Embryonic facial prominence (tissue), 1 donor: Measurements from ENCODE around the gene UMPS.
A peak's percentile ranks its signal among the peaks of the same experiment; 100 is the strongest.
"Not testable (repeated sequence)": the region's sequence is repeated elsewhere in the genome, so short reads cannot be mapped to it uniquely, and the experiment has no call there.

ENCODE experiments used
- DNase-seq: peaks from one replicate; pipeline ENCODE4 v3.0.0-alpha.2; 2016; ENCODE audit errors: extremely low spot score

Gene UMPS

DNA sequence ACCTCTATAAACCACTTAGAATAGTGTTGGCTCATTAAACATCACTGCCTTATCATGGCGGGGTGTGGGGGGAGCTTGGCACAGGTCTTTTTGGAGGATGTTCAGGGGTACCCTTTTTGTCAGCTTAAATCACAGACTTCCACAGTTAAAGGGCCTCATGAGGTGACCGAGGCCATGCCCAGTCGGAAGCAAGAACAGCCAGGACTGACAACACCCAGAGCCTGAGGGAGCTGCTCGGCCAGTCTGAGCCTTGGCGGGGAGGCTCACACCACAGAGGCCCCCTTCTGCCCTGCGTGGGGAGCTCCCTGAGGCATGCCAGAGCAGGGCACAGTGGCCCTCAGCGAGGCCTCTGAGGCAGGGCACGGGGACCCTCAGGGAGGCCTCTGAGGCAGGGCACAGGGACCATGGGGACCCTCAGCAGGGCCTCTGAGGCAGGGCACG lies 49.5 kb downstream of the UMPS start:
- no peak for DNase-seq

DNA sequence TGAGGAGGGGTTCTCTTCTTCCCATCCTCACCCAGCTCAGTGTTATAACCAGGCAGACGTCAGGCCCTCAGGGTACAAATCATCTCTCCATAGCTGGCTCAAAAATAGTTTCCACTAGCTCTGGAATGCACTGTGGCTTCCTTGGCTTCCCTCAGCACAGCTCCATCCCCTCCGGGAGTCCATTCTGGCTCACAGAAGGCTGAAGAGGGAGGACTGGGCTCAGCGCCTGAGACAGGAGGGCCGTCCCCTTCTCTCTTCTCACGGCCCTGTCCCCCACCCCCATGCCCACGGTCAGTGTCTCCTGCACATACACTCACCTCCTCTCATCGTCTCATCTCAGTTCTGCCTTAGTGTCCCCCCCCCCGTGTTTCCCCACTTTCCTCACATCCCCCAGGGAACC lies 50.1 kb downstream of the UMPS start:
- peak; percentile 76 for DNase-seq

DNA sequence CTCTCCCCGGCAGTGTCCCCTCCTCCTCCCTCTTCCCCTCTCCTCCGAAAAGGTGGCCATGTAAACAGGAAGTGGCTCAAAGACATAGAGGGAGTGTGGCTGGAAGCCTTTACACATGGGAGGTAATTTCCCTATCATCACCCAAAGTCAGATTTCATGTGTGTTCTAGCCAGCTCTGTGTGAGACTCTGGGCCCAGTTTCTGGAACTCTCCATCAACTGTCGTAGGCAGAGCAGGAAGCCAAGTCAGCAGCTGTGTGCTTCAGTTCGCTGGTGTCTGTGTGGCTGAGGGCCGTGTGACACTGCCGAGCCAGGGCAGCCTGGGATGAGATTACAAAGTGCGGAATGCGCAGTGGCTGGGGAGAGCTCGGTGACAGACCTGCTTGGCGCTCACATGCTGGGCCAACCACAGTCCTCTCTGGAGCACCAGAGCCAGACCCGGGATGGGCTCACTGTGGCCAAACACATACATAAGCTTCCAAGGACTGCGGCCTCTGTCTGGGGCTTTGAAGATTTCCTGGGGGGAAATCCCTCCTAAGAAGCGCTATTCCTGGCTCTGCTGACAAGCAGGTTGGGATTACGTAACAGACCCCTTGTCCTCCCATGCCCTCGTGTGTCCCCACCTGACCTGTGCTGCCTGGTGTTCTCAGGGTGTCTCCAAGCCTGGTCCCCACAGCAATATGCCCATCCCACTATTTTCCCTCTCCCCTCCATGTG lies 50.7 kb downstream of the UMPS start:
- DNase-seq: no peak

DNA sequence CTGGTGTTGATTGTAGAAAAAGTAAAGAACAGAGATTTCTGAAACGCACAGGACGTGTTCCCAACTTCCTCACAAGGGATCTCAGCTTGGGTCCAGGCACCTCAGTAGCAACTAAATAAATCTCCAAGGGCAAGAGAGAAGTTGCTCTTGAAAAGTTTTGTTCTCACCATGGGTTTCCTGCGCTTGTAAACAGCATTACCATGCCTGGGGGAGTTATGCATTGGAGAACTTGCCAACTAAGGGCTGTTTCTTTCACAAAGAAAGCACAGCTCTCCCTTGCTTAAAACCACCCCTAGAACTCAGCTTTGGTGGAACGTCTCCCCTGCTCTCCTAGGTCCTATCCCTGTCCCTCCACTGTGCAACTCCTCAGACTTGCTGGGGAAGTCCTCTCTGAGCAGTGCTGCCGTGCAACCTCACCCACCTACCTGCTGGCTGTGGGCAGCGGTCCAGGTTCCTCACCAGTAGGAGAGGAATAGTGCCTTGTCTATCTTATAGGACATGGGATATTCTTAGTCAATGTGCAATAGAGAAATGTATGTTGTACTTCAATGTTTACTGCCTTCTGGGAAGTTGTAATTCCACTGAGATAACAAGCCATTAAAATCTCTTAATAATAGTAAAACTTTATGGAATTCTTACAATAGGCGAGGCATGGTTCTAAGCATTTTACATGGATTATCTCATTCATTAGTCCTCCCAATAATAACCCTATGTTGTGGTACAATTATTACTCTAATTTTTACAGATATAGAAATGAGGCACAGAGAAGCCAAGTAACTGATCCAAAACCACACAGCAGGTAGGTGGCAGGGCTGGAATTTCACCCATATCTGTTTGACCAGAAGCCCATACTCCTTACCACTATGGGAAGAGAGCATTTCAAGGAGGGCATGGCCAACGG lies 51.5 kb downstream of the UMPS start:
- DNase-seq: no peak

DNA sequence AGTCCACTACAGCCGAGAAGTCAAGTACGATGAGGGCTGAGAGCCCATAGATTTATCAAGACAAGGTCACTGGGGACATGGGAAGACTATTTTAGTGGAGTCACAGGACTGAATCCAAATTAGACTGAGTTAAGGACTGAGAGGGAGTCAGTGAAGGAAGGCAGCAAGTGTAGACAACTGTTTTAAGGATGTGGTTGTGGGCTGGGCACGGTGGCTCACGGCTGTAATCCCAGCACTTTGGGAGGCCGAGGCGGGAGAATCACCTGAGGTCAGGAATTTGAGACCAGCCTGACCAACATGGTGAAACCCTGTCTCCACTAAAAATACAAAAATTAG lies 52.1 kb downstream of the UMPS start:
- DNase-seq: not testable (repeated sequence)

DNA sequence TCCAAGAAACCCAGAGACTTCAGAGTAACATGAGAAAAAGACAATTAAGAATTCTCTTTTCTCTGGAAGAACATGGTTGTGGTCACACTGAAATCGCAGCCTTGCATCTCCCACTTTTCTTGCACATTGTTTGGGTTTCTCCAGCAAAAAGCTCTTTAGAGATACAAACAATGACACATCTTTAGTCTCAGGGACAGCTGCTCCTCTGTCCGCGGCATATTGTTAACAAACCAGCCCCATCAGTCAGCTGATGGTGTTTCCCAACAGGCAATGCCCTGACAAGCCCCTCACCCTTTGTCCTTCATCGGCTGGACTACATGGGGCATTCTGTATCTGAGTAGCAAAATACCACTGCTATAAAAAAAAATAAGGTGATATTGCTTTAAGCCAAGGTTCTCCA lies 53.4 kb downstream of the UMPS start:
- no peak for DNase-seq

DNA sequence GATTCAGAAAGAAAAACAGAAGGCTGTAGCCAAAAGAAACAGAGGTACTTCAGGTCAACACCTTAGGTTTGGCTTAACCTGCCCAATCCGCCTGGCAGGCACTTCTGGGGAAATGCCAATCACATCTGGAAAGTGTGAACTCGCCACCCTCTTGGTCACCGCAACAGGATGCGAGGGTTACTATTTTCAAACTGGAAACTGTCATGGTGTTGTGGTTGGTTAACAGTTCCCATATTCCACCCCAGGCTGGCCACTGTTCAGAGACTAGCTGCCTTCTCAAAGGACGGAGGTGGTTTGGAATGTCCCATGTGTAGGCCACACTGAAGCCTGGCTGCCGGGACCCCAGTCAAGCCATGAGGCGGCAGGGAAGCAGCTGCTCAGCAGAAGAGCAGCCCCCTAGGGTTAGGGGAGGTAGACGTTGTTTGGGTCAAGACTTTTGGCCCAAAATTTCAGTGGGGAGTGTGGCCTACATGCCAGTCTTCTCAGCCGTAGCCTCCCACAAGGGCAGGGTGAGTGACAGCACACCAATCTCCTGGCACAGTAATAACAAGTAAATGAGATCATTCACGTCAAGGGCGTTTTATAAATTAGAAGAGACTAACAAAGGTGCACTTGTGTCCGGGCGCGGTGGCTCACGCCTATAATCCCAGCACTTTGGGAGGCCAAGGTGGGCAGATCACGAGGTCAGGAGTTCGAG lies 54.6 kb downstream of the UMPS start:
- no peak for DNase-seq

DNA sequence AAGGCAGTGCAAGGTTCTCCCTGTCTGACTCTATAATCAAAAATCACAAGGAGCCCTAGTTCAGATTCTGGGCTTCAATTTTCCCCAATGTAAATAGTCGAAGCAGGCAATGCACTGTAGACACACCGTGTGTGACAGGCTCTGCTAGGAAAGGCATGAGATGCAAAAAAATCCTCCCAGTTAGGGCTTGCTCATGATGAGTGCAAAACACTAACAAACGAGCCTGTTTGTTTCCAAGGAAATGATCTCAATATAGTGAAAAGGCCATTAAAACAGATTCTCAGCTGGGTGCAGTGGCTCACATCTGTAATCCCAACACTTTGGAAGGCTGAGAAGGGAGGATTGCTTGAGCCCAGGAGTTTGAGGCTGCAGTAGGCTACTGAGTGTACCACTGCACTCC lies 55.7 kb downstream of the UMPS start:
- no peak for DNase-seq

DNA sequence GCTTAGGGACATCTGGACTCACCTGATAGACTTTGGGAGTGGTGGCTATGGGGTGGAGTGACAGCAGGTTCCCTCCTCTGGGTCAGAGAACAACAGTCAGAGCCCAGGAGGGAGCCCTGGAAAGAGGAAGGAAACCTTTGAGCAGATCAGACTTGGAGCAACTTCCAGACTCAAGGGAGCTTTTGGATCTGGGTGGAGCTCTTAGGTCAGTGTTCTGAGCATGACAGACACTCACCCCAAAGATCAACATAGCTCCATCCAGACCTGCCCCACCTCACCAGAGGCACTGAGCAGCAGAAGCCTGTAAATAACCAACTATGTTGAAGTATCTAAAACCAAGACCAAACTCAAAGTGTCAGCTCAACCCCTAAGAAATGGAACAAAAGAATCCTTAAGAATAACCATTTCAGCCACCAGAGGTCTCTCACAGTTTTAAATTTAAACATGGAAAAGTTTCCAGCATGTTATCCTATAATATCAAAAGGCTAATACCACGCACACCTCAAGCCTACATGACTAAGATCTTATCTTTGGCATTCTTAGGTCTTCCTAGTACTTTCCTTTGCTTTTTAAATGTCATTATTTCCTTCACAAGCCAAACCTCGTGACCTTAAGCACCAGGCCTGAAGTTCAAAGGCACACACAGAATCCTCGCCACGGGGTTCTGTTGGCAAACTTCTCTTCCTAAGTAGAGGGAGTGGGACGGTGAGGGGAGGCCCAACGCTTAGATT lies 56.4 kb downstream of the UMPS start:
- DNase-seq: no peak

DNA sequence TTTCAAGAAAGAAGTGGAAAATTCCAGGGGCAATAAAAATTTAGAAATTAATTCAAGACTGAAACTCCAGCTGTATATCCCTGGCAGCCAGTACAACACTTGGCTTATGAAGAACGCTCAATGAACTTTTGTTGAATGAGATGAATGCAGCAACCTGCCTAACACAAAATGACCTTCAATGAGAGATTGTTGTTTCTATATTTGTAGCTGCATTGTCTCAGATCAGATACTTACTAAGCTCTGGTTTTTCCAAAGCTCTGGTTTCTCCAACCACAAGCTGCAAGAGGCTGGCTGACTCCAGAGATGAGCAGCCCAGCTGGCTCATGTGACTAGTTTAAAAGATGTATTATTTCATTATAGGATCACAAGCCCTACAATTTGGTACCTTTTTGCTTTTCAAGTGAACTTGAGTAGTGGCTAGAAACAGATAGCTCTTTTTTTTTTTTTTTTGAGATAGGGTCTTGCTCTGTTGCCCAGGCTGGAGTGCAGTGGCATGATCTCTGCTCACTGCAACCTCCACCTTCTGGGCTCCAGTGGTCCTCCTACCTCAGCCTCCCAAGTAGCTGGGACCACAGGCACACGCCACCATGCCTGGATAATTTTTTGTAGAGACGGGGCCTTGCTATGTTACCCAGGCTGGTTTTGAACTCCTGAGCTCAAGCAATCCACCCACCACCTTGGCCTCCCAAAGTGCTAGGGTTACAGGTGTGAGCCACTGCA lies 57.4 kb downstream of the UMPS start:
- DNase-seq: no peak

DNA sequence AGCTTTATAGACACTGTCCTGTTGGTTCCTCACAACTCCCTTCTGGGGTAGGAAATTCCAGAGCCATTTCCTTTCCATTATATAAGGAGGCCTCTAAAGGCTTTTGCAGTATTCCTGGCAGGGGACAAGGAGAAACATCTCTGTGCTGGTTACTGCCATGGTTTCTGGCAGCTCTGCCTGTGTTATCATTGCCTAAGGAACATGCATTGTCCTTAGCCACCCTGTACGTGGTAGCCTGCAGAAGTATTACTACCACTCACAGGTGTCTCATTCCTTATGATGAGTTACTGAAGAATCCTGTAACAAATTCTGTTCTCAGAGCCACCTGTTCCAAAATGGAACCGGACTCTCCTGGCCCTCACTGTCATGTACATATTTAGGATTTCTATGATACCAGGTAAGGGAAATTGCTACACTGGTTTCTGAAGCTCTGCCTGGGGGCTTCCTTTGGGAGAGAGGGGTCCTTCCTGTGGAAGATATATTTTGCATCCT lies 58.0 kb downstream of the UMPS start:
- no peak for DNase-seq

DNA sequence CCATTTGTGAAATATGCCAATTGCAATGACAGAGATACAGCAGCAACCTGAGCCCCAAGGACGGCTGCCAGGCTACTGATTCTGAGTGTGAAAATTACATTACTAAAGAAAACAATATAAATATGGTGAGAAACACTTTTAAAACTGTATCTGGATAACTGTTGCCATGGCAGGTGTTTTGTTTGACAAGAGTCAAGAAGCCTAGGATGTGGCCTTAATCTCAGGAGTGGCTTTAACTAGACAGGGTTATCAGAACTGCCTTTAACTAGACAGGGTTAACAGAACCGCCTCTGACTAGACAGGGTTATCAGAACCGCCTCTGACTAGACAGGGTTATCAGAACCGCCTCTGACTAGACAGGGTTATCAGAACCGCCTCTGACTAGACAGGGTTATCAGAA lies 58.9 kb downstream of the UMPS start:
- DNase-seq: not testable (repeated sequence)

DNA sequence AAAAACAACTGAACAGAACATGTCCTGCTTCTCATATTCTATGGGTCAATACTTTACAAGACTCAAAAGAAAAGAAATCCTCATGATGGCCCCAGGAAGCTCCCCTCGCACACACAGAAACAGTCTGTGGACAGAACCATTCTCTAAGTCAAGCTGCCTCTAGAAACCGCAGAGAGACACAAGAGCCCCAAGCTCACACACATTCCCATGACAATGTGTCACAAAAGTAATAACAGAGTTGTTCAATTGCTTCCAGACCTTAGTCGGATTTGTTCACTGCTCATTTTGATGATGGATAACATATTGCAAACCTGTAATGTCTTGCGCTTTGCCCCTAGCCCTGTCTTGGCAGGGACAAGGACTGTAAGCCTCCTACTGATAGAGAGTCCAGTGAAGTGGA lies 60.9 kb downstream of the UMPS start:
- no peak for DNase-seq

DNA sequence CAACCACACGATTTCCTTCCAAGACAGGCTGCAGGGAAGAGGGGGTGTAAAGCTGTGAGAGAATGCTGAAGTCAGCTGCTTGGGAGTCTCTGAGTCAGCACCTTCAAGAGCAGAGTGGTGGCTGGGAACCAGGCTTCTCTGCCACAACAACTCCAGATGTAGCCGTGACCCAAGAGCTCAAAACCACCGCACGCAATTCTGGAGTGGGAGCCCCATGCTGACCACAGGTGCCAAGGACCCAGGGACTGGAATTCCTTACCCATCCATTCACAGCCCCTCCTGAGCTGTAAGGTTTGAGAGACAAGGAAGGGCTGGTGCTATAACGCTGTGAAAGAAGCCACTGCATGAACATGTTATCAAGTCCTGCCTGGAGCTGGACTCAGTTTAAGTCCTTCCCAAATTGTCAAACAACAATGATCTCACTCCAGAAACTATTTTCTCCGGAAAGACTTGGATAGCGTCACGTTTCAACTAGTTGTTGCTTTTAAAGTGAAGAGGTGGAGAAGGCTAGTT lies 61.4 kb downstream of the UMPS start:
- no peak for DNase-seq

DNA sequence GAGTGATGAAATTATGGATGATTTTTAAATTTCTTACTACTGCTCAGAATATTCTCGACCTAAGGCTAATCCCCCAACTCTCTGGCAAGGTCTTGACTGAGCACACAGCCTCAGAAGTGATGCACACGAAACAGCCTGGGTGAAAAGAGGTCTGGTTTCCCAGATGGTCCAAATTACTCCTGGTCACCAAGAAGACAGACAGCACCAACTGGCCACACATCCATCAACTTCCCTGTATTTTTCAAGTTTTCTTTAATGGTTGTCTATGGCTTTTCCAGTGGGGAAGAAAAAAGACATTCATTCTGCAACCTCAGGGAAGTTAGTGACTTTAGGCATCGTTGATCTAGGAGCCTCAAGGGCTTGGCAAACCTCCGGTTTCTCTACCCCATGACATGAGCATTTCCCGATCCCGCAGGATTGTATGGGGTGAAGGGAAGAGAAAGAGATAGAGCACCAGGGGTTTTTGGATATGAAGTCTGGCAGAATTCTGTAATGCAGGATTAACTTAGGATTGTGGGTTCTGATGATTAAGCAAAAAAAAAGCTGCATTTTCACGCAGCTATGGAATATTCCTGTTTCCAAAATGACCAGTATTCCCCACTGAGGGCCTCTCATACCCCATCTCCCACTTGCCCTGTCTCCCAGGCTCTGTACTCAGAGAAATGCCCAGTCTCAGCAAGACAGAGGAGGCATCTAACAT lies 62.2 kb downstream of the UMPS start:
- DNase-seq: no peak

DNA sequence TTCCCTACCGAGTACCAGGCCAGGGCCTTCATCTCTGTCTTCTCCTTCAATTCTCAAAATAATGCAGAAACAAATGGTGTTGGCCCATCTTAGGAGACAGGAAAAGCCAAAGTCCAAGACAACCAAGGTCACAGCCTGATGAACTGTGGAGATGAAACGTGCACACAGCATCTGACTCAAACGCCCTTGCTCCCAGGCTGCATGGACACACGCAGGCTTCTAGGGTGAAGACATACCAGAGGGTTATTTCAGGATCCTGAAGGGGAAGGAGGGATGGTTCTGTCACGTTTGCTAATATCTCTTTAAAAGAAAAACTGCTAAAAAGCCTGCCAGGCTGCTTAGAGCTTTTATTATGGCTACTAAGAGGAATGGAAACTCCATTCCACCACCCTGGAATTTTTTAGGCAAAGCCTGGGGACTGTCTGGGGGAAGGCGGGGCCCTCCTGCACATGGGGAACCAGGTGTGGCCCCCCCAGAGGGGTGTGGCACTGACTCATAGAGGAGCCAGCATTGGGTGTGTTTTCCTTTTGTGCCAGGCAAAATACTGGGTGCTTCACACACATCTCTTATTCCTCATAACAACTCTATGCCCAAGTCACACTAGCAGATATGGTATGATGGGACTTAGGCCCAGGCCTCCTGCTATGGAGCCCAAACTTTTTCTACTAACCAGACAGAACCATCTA lies 62.9 kb downstream of the UMPS start:
- DNase-seq: no peak

DNA sequence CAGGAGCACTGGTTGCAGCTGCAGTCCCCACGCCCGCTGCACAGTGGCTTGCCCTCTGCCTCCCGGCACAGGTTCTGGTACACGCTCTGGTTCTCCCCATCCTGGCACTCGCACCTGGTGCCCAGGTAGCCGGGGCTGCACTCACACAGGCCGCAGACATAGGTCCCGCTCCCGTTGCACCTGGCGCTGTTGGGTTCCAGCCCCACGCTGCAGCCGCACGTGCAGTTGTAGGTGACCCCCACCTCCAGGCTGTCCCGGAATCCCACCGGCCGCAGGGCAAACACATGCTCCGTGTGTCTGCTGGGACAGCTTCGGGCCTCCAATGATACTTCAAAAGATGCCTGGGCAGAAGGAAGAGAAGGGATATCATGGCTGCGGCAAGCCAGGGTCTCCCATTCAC lies 66.2 kb downstream of the UMPS start:
- DNase-seq: no peak

DNA sequence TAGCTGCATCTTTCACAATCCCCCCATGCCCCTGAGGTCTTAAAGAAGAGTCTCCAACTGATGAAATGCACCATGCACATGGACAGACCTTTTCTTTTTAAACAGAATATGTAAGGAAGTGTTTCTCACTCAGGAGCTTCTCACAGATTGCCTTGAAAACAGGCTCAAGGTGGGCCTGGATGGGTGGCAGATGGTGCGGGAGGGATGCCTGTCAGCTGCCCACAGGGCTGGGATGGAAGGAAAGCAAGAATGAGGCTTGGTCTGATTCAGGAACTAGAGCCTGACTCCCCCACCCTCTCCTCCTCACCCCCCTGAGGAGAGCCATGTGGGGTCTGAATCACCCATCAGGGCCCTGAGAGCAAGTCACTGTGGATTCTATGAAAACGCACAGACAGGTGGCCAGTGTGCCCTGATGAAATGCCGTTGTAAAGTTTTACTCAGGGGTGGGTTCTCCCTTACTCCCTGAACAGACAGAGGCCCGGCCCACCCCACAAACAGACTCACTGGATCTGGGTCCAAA lies 67.2 kb downstream of the UMPS start:
- no peak for DNase-seq
